Measurements from ENCODE around the gene AUTS2. TPM values are rescaled to one million over a fixed set of nuclear protein-coding genes. Genes with fewer than 3 reads are reported as not detected.

The AUTS2 gene
- total RNA-seq, 1 donor from 2014 or later: 56.0 TPM

GRCh38 chr7:70017357-70017756, 419.1 kb downstream of the AUTS2 start:
- TF ChIP-seq, protein P1, sequence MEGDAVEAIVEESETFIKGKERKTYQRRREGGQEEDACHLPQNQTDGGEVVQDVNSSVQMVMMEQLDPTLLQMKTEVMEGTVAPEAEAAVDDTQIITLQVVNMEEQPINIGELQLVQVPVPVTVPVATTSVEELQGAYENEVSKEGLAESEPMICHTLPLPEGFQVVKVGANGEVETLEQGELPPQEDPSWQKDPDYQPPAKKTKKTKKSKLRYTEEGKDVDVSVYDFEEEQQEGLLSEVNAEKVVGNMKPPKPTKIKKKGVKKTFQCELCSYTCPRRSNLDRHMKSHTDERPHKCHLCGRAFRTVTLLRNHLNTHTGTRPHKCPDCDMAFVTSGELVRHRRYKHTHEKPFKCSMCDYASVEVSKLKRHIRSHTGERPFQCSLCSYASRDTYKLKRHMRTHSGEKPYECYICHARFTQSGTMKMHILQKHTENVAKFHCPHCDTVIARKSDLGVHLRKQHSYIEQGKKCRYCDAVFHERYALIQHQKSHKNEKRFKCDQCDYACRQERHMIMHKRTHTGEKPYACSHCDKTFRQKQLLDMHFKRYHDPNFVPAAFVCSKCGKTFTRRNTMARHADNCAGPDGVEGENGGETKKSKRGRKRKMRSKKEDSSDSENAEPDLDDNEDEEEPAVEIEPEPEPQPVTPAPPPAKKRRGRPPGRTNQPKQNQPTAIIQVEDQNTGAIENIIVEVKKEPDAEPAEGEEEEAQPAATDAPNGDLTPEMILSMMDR (IDR thresholded peaks at IDR 0.05): no peak
- H3K4me1 ChIP-seq: no peaks in the 10 kb centered on the region
- no peak for DNase-seq
- ATAC-seq: no peak
- H3K4me3 ChIP-seq: no peak overlapping the region
- no peaks in the 10 kb centered on the region for H3K27me3 ChIP-seq
- H3K9me3 ChIP-seq: no peaks in the 10 kb centered on the region
- H3K27ac ChIP-seq: no peak overlapping the region
- H3K36me3 ChIP-seq: no peaks in the 10 kb centered on the region
- intact Hi-C loops (cut with DNase I): no loop called here

DNA sequence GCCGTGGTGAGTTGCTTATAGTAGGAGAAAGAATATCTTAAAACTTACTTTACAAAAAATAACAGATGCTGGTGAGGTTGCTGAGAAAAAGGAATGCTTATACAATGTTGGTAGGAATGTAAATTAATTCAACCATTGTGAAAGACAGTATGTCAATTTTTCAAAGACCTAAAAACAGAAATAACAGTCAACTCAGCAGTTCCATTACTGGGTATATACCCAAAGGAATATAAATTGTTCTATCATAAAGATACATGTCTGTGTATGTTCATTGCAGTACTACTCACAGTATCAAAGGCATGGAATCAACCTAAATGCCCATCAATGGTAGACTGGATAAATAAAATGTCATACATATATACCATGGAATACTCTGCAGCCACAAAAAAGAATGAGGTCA, 420.4 kb downstream of the AUTS2 start:
- intact Hi-C loops (cut with DNase I): no loop called here
- Histone ChIP-seq H3K36me3 (no peaks in the 10 kb centered on the region), H3K27me3 (no peaks in the 10 kb centered on the region), H3K27ac (no peak overlapping the region), H3K4me3 (no peak overlapping the region), H3K4me1 (no peaks in the 10 kb centered on the region), H3K9me3 (no peaks in the 10 kb centered on the region)
- TF ChIP-seq, protein P1 (IDR thresholded peaks at IDR 0.05): no peak
- no peak for DNase-seq
- ATAC-seq: no peak

GRCh38 chr7:70027867-70028266, 429.6 kb downstream of the AUTS2 start:
- H3K4me1 ChIP-seq: no peaks in the 10 kb centered on the region
- intact Hi-C loops (cut with DNase I): no loop called here

GRCh38 chr7:70028620-70029019, 430.3 kb downstream of the AUTS2 start:
- TF ChIP-seq, protein P1 (IDR thresholded peaks at IDR 0.05): no peak
- no peak overlapping the region for H3K4me3 ChIP-seq
- H3K27ac ChIP-seq: no peak overlapping the region
- H3K36me3 ChIP-seq: no peaks in the 10 kb centered on the region
- intact Hi-C loops (cut with DNase I): no loop called here
- no peak for DNase-seq
- no peak for ATAC-seq
- no peaks in the 10 kb centered on the region for H3K9me3 ChIP-seq
- H3K4me1 ChIP-seq: no peaks in the 10 kb centered on the region
- no peaks in the 10 kb centered on the region for H3K27me3 ChIP-seq

More at GRCh38 chr7:70027867-70028266, 429.6 kb downstream of the AUTS2 start:
- Histone ChIP-seq H3K27me3 (no peaks in the 10 kb centered on the region), H3K4me3 (no peak overlapping the region), H3K27ac (no peak overlapping the region), H3K36me3 (no peaks in the 10 kb centered on the region), H3K9me3 (no peaks in the 10 kb centered on the region)
- TF ChIP-seq, protein P1 (IDR thresholded peaks at IDR 0.05): no peak
- no peak for ATAC-seq
- DNase-seq: no peak

DNA sequence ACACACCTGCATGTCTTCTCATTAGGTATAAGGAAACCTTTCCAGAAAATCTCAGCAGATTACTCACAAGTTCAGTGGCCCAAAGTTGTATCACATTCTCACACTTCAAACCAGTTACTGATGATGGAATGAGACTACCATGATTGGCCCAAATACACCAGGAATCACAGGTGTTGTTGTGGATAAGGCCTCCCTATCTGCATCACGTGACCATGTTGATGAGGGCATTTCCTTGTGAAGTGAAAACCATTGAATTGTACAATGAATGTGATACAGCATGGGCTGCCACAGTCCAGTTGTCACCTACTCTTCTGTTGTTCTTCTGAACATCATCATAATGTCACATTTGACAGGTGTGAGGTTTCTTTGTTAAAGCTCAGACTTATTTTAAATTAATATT, 431.7 kb downstream of the AUTS2 start:
- Histone ChIP-seq H3K9me3 (no peaks in the 10 kb centered on the region), H3K4me1 (no peaks in the 10 kb centered on the region), H3K27ac (no peak overlapping the region), H3K27me3 (no peaks in the 10 kb centered on the region), H3K36me3 (no peaks in the 10 kb centered on the region), H3K4me3 (no peak overlapping the region)
- intact Hi-C loops (cut with DNase I): no loop called here
- ATAC-seq: no peak
- no peak for DNase-seq
- TF ChIP-seq, protein P1 (IDR thresholded peaks at IDR 0.05): no peak

- H3K27me3 ChIP-seq: no peaks in the 10 kb centered on the region
- TF ChIP-seq, protein P1 (IDR thresholded peaks at IDR 0.05): no peak
- intact Hi-C loops (cut with DNase I): no loop called here
- ATAC-seq (no peak), DNase-seq (no peak)
- H3K4me1 ChIP-seq: no peaks in the 10 kb centered on the region
- no peak overlapping the region for H3K27ac ChIP-seq
- no peak overlapping the region for H3K4me3 ChIP-seq
- H3K36me3 ChIP-seq: no peaks in the 10 kb centered on the region
- H3K9me3 ChIP-seq: no peaks in the 10 kb centered on the region
These were observed 432.5 kb downstream of the AUTS2 start for GRCh38 chr7:70030745-70031144.
